SU-DHL-6 (cell line): ENCODE measurements around the gene APRT.

ENCODE experiments used
- EZH2phosphoT487 ChIP-seq: fragments of 200-600 bp; sonication (generic), shearing (Covaris generic); conservative IDR thresholded peaks from 2 replicates; pipeline ENCODE4 v1.6.1; 2018; ENCODE audit warnings: mild to moderate bottlenecking, antibody characterized with exemption, low read length, moderate library complexity, mixed read lengths
- TF ChIP-seq, protein P1 (sequence below): fragments of 200-600 bp; sonication (generic); IDR thresholded peaks from one replicate; pipeline ENCODE4 v1.5.1; 2017; ENCODE audit warnings: antibody characterized with exemption, mild to moderate bottlenecking, low read length, moderate library complexity; ENCODE audit not compliant: insufficient read depth, poor library complexity, severe bottlenecking

DNA sequence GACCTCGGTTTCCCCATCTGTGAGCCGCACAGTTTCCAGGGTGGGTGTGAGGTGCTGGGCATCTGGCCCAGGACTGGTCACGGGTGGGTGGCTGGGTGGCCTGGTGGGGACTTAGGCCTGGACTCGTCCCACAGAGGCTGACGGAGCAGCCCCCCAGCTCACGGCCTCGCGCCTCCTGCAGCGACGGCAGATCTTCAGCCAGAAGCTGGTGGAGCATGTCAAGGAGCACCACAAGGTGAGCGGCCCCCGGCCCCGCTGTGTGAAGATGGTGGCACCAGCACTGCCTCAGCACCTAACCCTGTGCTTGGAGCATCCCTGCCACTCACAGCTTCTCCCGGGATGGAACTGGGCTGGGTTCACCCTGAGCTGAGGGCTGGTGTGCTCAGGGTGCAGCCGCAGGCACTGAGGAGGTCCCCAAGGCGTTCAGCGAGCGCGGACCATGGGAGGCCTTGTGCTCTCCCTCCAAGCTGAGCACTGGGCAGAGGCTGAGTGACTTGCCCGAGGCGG is 5.8 kb downstream of the APRT start:
- TF ChIP-seq, protein P1, sequence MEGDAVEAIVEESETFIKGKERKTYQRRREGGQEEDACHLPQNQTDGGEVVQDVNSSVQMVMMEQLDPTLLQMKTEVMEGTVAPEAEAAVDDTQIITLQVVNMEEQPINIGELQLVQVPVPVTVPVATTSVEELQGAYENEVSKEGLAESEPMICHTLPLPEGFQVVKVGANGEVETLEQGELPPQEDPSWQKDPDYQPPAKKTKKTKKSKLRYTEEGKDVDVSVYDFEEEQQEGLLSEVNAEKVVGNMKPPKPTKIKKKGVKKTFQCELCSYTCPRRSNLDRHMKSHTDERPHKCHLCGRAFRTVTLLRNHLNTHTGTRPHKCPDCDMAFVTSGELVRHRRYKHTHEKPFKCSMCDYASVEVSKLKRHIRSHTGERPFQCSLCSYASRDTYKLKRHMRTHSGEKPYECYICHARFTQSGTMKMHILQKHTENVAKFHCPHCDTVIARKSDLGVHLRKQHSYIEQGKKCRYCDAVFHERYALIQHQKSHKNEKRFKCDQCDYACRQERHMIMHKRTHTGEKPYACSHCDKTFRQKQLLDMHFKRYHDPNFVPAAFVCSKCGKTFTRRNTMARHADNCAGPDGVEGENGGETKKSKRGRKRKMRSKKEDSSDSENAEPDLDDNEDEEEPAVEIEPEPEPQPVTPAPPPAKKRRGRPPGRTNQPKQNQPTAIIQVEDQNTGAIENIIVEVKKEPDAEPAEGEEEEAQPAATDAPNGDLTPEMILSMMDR = no peak
- no peak for TF ChIP-seq EZH2phosphoT487
